ENCODE data around the gene FTO.

The FTO gene

GRCh38 chr16:53908731-53909130 is 204.8 kb downstream of the FTO start:
- no peak for TF ChIP-seq CTCF (IDR thresholded peaks at IDR 0.05; ENCODE audit: control insufficient read depth, extremely low read depth, insufficient read depth)
- no peak overlapping the region for H3K4me3 ChIP-seq (ENCODE audit: low read depth, low read length)
- DNase-seq (ENCODE audit: low read depth): no peak

GRCh38 chr16:53910990-53911389 is 207.0 kb downstream of the FTO start:
- no peak for DNase-seq (ENCODE audit: low read depth)
- TF ChIP-seq CTCF (IDR thresholded peaks at IDR 0.05; ENCODE audit: control insufficient read depth, extremely low read depth, insufficient read depth): no peak

GRCh38 chr16:53911513-53911912 is 207.6 kb downstream of the FTO start:
- H3K4me3 ChIP-seq (ENCODE audit: low read depth, low read length): no peak overlapping the region
- no peak for DNase-seq (ENCODE audit: low read depth)
- TF ChIP-seq CTCF (IDR thresholded peaks at IDR 0.05; ENCODE audit: control insufficient read depth, extremely low read depth, insufficient read depth): no peak

More at GRCh38 chr16:53910990-53911389, 207.0 kb downstream of the FTO start:
- H3K4me3 ChIP-seq (ENCODE audit: low read depth, low read length): no peak overlapping the region

GRCh38 chr16:53912155-53912554 is 208.2 kb downstream of the FTO start:
- no peak for TF ChIP-seq CTCF (IDR thresholded peaks at IDR 0.05; ENCODE audit: control insufficient read depth, extremely low read depth, insufficient read depth)
- no peak overlapping the region for H3K4me3 ChIP-seq (ENCODE audit: low read depth, low read length)
- no peak for DNase-seq (ENCODE audit: low read depth)

- no peak overlapping the region for H3K4me3 ChIP-seq (ENCODE audit: low read depth, low read length)
- DNase-seq (ENCODE audit: low read depth): no peak
- TF ChIP-seq CTCF (IDR thresholded peaks at IDR 0.05; ENCODE audit: control insufficient read depth, extremely low read depth, insufficient read depth): no peak
These were observed 209.3 kb downstream of the FTO start for GRCh38 chr16:53913099-53913870.

- no peak for TF ChIP-seq CTCF (IDR thresholded peaks at IDR 0.05; ENCODE audit: control insufficient read depth, extremely low read depth, insufficient read depth)
- DNase-seq (ENCODE audit: low read depth): no peak
- H3K4me3 ChIP-seq (ENCODE audit: low read depth, low read length): no peak overlapping the region
These were observed 210.0 kb downstream of the FTO start for GRCh38 chr16:53913920-53914319.

- H3K4me3 ChIP-seq (ENCODE audit: low read depth, low read length): no peak overlapping the region
- no peak for TF ChIP-seq CTCF (IDR thresholded peaks at IDR 0.05; ENCODE audit: control insufficient read depth, extremely low read depth, insufficient read depth)
- DNase-seq (ENCODE audit: low read depth): no peak
These were observed 210.8 kb downstream of the FTO start for GRCh38 chr16:53914736-53915135.
